CD14-positive monocyte (primary cell): ENCODE data around the gene BARX2. TPM values are rescaled to one million over a fixed set of nuclear protein-coding genes. Genes with fewer than 3 reads are reported as not detected.

Experiments used
- DNase-seq, 3 donors: peaks; one replicate each; pipeline ENCODE4 v3.0.0-alpha.2; 2011 to 2022
- H2AFZ ChIP-seq: 2 replicates; pipeline ENCODE4 v1.6.0; 2012; ENCODE audit warnings: mild to moderate bottlenecking, low read depth, low read length, inconsistent platforms; ENCODE audit not compliant: insufficient read depth, poor library complexity, severe bottlenecking
- H3K27ac ChIP-seq, 2 donors: 1 replicate in 1 of 2; 2 replicates in 1 of 2; pipeline ENCODE4 v1.5.1; 2012 to 2013; ENCODE audit warnings: low read length in 2 of 2, control low read depth in 1 of 2, inconsistent platforms in 1 of 2, low read depth in 1 of 2, mild to moderate bottlenecking in 1 of 2
- H3K27me3 ChIP-seq, 2 donors: one replicate each; pipeline versions ENCODE4 v1.6.0 to v1.6.1; 2011 to 2013; ENCODE audit warnings: low read length in 2 of 2; ENCODE audit not compliant: control insufficient read depth in 2 of 2, insufficient read depth in 2 of 2
- H3K36me3 ChIP-seq, 2 donors: replicated peaks in 1 of 2; 1 replicate in 1 of 2; 2 replicates in 1 of 2; pipeline versions ENCODE4 v1.5.1 to v1.6.1; 2012 to 2013; ENCODE audit warnings: low read length in 2 of 2, control low read depth in 1 of 2, inconsistent platforms in 1 of 2, mild to moderate bottlenecking in 1 of 2; ENCODE audit not compliant: insufficient read depth in 2 of 2, control insufficient read depth in 1 of 2
- H3K4me1 ChIP-seq, 2 donors: 1 replicate in 1 of 2; 2 replicates in 1 of 2; pipeline versions ENCODE4 v1.5.1 to v1.6.1; 2012 to 2013; ENCODE audit warnings: low read length in 2 of 2, control low read depth in 1 of 2, inconsistent platforms in 1 of 2, mild to moderate bottlenecking in 1 of 2, moderate library complexity in 1 of 2; ENCODE audit not compliant: insufficient read depth in 2 of 2, control insufficient read depth in 1 of 2
- H3K4me2 ChIP-seq: replicated peaks from 2 replicates; pipeline ENCODE3; 2012; ENCODE audit warnings: low read length, moderate library complexity, mild to moderate bottlenecking; ENCODE audit not compliant: poor library complexity, severe bottlenecking; ENCODE audit errors: extremely low read depth
- H3K4me3 ChIP-seq, 3 experiments: fragments of 200-600 bp in 1 of 3; sonication (generic) in 1 of 3; replicated peaks in 1 of 3; 1 replicate in 2 of 3; 2 replicates in 1 of 3; pipeline ENCODE4 v1.5.1; 2011 to 2013; ENCODE audit warnings: low read length in 3 of 3, mild to moderate bottlenecking in 3 of 3, control low read depth in 2 of 3, low read depth in 2 of 3, inconsistent platforms in 1 of 3, moderate library complexity in 1 of 3
- H3K79me2 ChIP-seq: 2 replicates; pipeline ENCODE4 v1.6.0; 2012; ENCODE audit warnings: mild to moderate bottlenecking, control low read depth, inconsistent platforms, low read length, moderate library complexity; ENCODE audit not compliant: insufficient read depth
- H3K9ac ChIP-seq: 2 replicates; pipeline ENCODE4 v1.6.0; 2017; ENCODE audit warnings: low read length, mild to moderate bottlenecking; ENCODE audit not compliant: insufficient read depth, poor library complexity, severe bottlenecking
- H3K9me3 ChIP-seq, 2 donors: replicated peaks in 1 of 2; 1 replicate in 1 of 2; 2 replicates in 1 of 2; pipeline versions ENCODE4 v1.5.1 to v1.6.1; 2012 to 2013; ENCODE audit warnings: low read length in 2 of 2, control low read depth in 1 of 2; ENCODE audit not compliant: control insufficient read depth in 1 of 2, insufficient read depth in 1 of 2
- H4K20me1 ChIP-seq: 2 replicates; pipeline ENCODE4 v1.6.0; 2012; ENCODE audit warnings: mild to moderate bottlenecking, low read length, control low read depth, moderate library complexity; ENCODE audit not compliant: insufficient read depth
- H3K27ac Mint-ChIP-seq, 7 donors: one replicate each; pipeline ENCODE4 v1.8.0; 2020; ENCODE audit warnings: mild to moderate bottlenecking in 7 of 7, mixed read lengths in 7 of 7, moderate library complexity in 6 of 7, inconsistent platforms in 2 of 7
- H3K27me3 Mint-ChIP-seq, 3 donors: one replicate each; pipeline ENCODE4 v1.8.0; 2021 to 2022; ENCODE audit warnings: low read depth in 3 of 3, mild to moderate bottlenecking in 3 of 3, mixed read lengths in 3 of 3, moderate library complexity in 3 of 3, inconsistent platforms in 1 of 3
- H3K36me3 Mint-ChIP-seq, 2 donors: one replicate each; pipeline ENCODE4 v1.8.0; 2020; ENCODE audit warnings: mixed read lengths in 2 of 2, inconsistent platforms in 1 of 2, mild to moderate bottlenecking in 1 of 2
- H3K4me1 Mint-ChIP-seq: one replicate; pipeline ENCODE4 v1.8.0; 2020; ENCODE audit warnings: mild to moderate bottlenecking, mixed read lengths
- H3K4me3 Mint-ChIP-seq, 2 donors: one replicate each; pipeline ENCODE4 v1.8.0; 2020; ENCODE audit warnings: mild to moderate bottlenecking in 2 of 2, mixed read lengths in 2 of 2, moderate library complexity in 1 of 2
- H3K9me3 Mint-ChIP-seq, 7 donors: one replicate each; pipeline ENCODE4 v1.8.0; 2020 to 2022; ENCODE audit warnings: mixed read lengths in 7 of 7, mild to moderate bottlenecking in 6 of 7, moderate library complexity in 6 of 7, inconsistent platforms in 2 of 7
- CTCF ChIP-seq: fragments of 200-600 bp; IDR thresholded peaks from one replicate; pipeline ENCODE4 v1.8.0; 2022; ENCODE audit warnings: antibody characterized with exemption, mild to moderate bottlenecking
- WGBS: methylation state at CpG from one replicate; pipeline ENCODE4 v1.1.5; 2013; ENCODE audit warnings: missing lambda C conversion rate; ENCODE audit not compliant: insufficient coverage; 5-methylcytosine and 5-hydroxymethylcytosine counted together
- intact Hi-C, 2 donors: fragments of 100-400 bp; cut with micrococcal nuclease; formaldehyde crosslinking; loops; one replicate each; pipeline versions ENCODE4 v1.15.0 to v1.15.1; 2023
- polyA plus RNA-seq, 3 donors: library from polyadenylated mRNA; depleted of rRNA in 1 of 3; unstranded in 2 of 3; stranded (reverse) in 1 of 3; fragments of 300-500 nt in 2 of 3; fragments of >200 nt in 1 of 3; fragmentation: Illumina TruSeq in 2 of 3; gene quantifications; 1 replicate in 2 of 3; 2 replicates in 1 of 3; pipeline ENCODE4 v1.2.3, GENCODE V29; 2012 to 2021

BARX2 gene
- polyA plus RNA-seq, 3 donors = not detected

GRCh38 chr11:129359748-129360147 is 15.9 kb upstream of the BARX2 start:
- DNase-seq = no peak
- peaks cover 29 to 49% of the 10 kb centered on the region in 2 donors for H3K27me3 ChIP-seq
- no CpG with 5 or more reads among the region's 2 CpGs for WGBS
- no peaks in the 10 kb centered on the region for H3K9me3 ChIP-seq
- peak overlapping the region in 1 of 2 donors; percentile 27 for H3K4me3 Mint-ChIP-seq
- H3K27ac ChIP-seq = no peak overlapping the region
- peaks cover 0 to 8% (median 7%) of the 10 kb centered on the region in 7 donors for H3K9me3 Mint-ChIP-seq
- H3K27me3 Mint-ChIP-seq = peaks cover 10 to 19% (median 11%) of the 10 kb centered on the region in 3 donors
- H3K4me3 ChIP-seq = no peak overlapping the region
- intact Hi-C loops = no loop called here
- H3K4me1 ChIP-seq = no peaks in the 10 kb centered on the region
- no peak for TF ChIP-seq CTCF
- no peak overlapping the region for H3K27ac Mint-ChIP-seq
- H3K9ac ChIP-seq = no peak overlapping the region
- no peaks in the 10 kb centered on the region for H3K36me3 Mint-ChIP-seq
- no peaks in the 10 kb centered on the region for H3K4me1 Mint-ChIP-seq
- H3K79me2 ChIP-seq = no peaks in the 10 kb centered on the region
- no peak overlapping the region for H3K4me2 ChIP-seq
- H3K36me3 ChIP-seq = no peaks in the 10 kb centered on the region
- H2AFZ ChIP-seq = no peak overlapping the region
- no peaks in the 10 kb centered on the region for H4K20me1 ChIP-seq

- peaks cover 0 to 8% (median 5%) of the 10 kb centered on the region in 7 donors for H3K9me3 Mint-ChIP-seq
- peak; percentile 97 for TF ChIP-seq CTCF
- intact Hi-C loops = no loop called here
Observed at GRCh38 chr11:129364143-129364654, 11.4 kb upstream of the BARX2 start.

More at GRCh38 chr11:129364143-129364654, 11.4 kb upstream of the BARX2 start:
- Histone ChIP-seq H3K4me1 (no peaks in the 10 kb centered on the region), H3K9ac (no peak overlapping the region), H3K27ac (no peak overlapping the region), H3K27me3 (peaks cover 58 to 91% of the 10 kb centered on the region in 2 donors), H2AFZ (no peak overlapping the region), H3K36me3 (no peaks in the 10 kb centered on the region), H3K79me2 (no peaks in the 10 kb centered on the region), H3K4me3 (no peak overlapping the region), H3K9me3 (no peaks in the 10 kb centered on the region), H3K4me2 (no peak overlapping the region), H4K20me1 (no peaks in the 10 kb centered on the region)
- H3K27ac Mint-ChIP-seq = no peak overlapping the region
- no peaks in the 10 kb centered on the region for H3K4me1 Mint-ChIP-seq
- 2% methylated on average over 13 of the region's 19 CpGs for WGBS
- DNase-seq = peak; percentile 38 to 65 (median 43)
- H3K36me3 Mint-ChIP-seq = no peaks in the 10 kb centered on the region
- H3K4me3 Mint-ChIP-seq = no peak overlapping the region
- peaks cover 25 to 50% (median 38%) of the 10 kb centered on the region in 3 donors for H3K27me3 Mint-ChIP-seq
